Vagina (tissue), 2 donors: Measurements from ENCODE around the gene GLI1. TPM values are rescaled to one million over a fixed set of nuclear protein-coding genes. Genes with fewer than 3 reads are reported as not detected.

ENCODE experiments used
- DNase-seq, 2 donors: peaks; one replicate each; pipeline ENCODE4 v3.0.0-alpha.2; 2017; ENCODE audit errors: extremely low spot score in 2 of 2
- H3K27ac ChIP-seq: fragments of 200-600 bp; sonication (generic); one replicate; pipeline ENCODE4 v1.5.1; 2019
- H3K27me3 ChIP-seq: fragments of 200-600 bp; sonication (generic); one replicate; pipeline ENCODE4 v1.5.1; 2019
- H3K36me3 ChIP-seq, 2 donors: fragments of 200-600 bp; sonication (generic); one replicate each; pipeline ENCODE4 v1.5.1; 2017 to 2019
- H3K4me1 ChIP-seq: fragments of 200-600 bp; sonication (generic); one replicate; pipeline ENCODE4 v1.5.1; 2019
- H3K4me3 ChIP-seq, 2 donors: fragments of 200-600 bp; sonication (generic); 1 replicate in 1 of 2; 2 replicates in 1 of 2; pipeline ENCODE4 v1.5.1; 2016 to 2019
- H3K9me3 ChIP-seq: fragments of 200-600 bp; sonication (generic); one replicate; pipeline ENCODE4 v1.5.1; 2019
- POLR2A ChIP-seq, 2 donors: fragments of 450-650 bp; IDR thresholded peaks; one replicate each; pipeline ENCODE4 v1.6.1; 2017; ENCODE audit warnings: antibody characterized with exemption in 2 of 2, mild to moderate bottlenecking in 2 of 2, moderate library complexity in 2 of 2
- POLR2AphosphoS5 ChIP-seq, 2 donors: sonication (generic); formaldehyde crosslinking; IDR thresholded peaks; one replicate each; pipeline ENCODE4 v1.9.0; 2017; ENCODE audit warnings: antibody characterized with exemption in 2 of 2, mild to moderate bottlenecking in 2 of 2, low read depth in 1 of 2; ENCODE audit not compliant: insufficient read depth in 1 of 2
- intact Hi-C: fragments of 100-400 bp; cut with DNase I; formaldehyde crosslinking; loops from one replicate; pipeline ENCODE4 v1.15.1; 2023
- total RNA-seq: library from RNA; depleted of rRNA; stranded (reverse); fragments of >200 nt; gene quantifications from one replicate; pipeline ENCODE4 v1.2.3, GENCODE V29; 2016
- TF ChIP-seq, protein P1 (sequence below), 3 experiments: fragments of 450-650 bp in 2 of 3; fragments of 200-600 bp in 1 of 3; sonication (generic) in 1 of 3; IDR thresholded peaks; one replicate each; pipeline ENCODE4 v1.5.1; 2017 to 2019; ENCODE audit warnings: antibody characterized with exemption in 3 of 3, mild to moderate bottlenecking in 2 of 3, moderate library complexity in 2 of 3

Gene GLI1
- total RNA-seq, 1 donor from 2014 or later = 0.25 TPM

- no peaks in the 10 kb centered on the region for H3K4me1 ChIP-seq
- H3K4me3 ChIP-seq = no peak overlapping the region
- no peaks in the 10 kb centered on the region for H3K27me3 ChIP-seq
- no peaks in the 10 kb centered on the region for H3K36me3 ChIP-seq
- TF ChIP-seq, protein P1, sequence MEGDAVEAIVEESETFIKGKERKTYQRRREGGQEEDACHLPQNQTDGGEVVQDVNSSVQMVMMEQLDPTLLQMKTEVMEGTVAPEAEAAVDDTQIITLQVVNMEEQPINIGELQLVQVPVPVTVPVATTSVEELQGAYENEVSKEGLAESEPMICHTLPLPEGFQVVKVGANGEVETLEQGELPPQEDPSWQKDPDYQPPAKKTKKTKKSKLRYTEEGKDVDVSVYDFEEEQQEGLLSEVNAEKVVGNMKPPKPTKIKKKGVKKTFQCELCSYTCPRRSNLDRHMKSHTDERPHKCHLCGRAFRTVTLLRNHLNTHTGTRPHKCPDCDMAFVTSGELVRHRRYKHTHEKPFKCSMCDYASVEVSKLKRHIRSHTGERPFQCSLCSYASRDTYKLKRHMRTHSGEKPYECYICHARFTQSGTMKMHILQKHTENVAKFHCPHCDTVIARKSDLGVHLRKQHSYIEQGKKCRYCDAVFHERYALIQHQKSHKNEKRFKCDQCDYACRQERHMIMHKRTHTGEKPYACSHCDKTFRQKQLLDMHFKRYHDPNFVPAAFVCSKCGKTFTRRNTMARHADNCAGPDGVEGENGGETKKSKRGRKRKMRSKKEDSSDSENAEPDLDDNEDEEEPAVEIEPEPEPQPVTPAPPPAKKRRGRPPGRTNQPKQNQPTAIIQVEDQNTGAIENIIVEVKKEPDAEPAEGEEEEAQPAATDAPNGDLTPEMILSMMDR (IDR thresholded peaks at IDR 0.05) = peak; percentile 73 to 86 (median 81)
- TF ChIP-seq POLR2AphosphoS5 (IDR thresholded peaks at IDR 0.05; ENCODE audit: insufficient read depth in 1 of 2, low read depth in 1 of 2) (no peak), POLR2A (IDR thresholded peaks at IDR 0.05) (no peak)
- no peak overlapping the region for H3K27ac ChIP-seq
- DNase-seq = no peak
- H3K9me3 ChIP-seq = no peaks in the 10 kb centered on the region
- intact Hi-C loops = loop anchor here (5.0 to 10.0 kb wide), 2 partner anchors 148 to 191 kb away; no protein-coding TSS in a partner anchor
These were observed 6.6 kb upstream of the GLI1 start for GRCh38 chr12:57452937-57453509.

- intact Hi-C loops = loop anchor here (5.0 to 10.0 kb wide), 2 partner anchors 149 to 192 kb away; no protein-coding TSS in a partner anchor
- H3K9me3 ChIP-seq = no peaks in the 10 kb centered on the region
These were observed 5.4 kb upstream of the GLI1 start for GRCh38 chr12:57454213-57454565.

GRCh38 chr12:57454566-57455373 is 4.8 kb upstream of the GLI1 start, which contains the start of gene INHBE:
Gene INHBE (plus strand): TSS chr12:57455307. CDS start chr12:57455537, 230 bp downstream.
- peak in 1 of 2 donors; percentile 77 for DNase-seq
- H3K27ac ChIP-seq = no peak within 1 kb of the TSS
- H3K27me3 ChIP-seq = no peaks in the 10 kb centered on the region
- H3K36me3 ChIP-seq = no peaks in the 10 kb centered on the region
- TF ChIP-seq POLR2AphosphoS5 (IDR thresholded peaks at IDR 0.05; ENCODE audit: insufficient read depth in 1 of 2, low read depth in 1 of 2) (no peak), POLR2A (IDR thresholded peaks at IDR 0.05) (no peak)
- no peak within 1 kb of the TSS for H3K4me3 ChIP-seq
- H3K4me1 ChIP-seq = no peaks in the 10 kb centered on the region
- intact Hi-C loops = loop anchor here (5.0 to 10.0 kb wide), 2 partner anchors 150 to 192 kb away; no protein-coding TSS in a partner anchor
- no peaks in the 10 kb centered on the region for H3K9me3 ChIP-seq

More at GRCh38 chr12:57454213-57454565, 5.4 kb upstream of the GLI1 start:
- Histone ChIP-seq H3K4me3 (no peak overlapping the region), H3K36me3 (no peaks in the 10 kb centered on the region), H3K4me1 (no peaks in the 10 kb centered on the region), H3K27me3 (no peaks in the 10 kb centered on the region), H3K27ac (no peak overlapping the region)
- no peak for TF ChIP-seq POLR2A (IDR thresholded peaks at IDR 0.05)
- TF ChIP-seq POLR2AphosphoS5 (IDR thresholded peaks at IDR 0.05; ENCODE audit: insufficient read depth in 1 of 2, low read depth in 1 of 2) = no peak
- no peak for DNase-seq

DNA sequence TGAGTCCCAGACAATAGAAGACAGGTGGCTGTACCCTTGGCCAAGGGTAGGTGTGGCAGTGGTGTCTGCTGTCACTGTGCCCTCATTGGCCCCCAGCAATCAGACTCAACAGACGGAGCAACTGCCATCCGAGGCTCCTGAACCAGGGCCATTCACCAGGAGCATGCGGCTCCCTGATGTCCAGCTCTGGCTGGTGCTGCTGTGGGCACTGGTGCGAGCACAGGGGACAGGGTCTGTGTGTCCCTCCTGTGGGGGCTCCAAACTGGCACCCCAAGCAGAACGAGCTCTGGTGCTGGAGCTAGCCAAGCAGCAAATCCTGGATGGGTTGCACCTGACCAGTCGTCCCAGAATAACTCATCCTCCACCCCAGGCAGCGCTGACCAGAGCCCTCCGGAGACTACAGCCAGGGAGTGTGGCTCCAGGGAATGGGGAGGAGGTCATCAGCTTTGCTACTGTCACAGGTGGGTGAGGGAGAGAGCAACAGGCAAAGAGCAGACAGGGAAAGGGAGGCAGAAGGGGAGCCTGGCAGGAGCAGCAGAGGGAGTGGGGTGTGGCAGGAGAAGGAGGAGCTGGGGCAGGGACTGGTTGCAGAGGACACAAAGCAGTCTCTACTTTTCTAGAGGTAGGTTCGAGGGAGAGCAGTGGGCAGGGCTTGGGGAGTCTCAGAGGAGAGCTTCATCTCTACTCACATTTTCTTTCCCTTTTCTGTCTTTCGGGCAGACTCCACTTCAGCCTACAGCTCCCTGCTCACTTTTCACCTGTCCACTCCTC is 4.0 kb upstream of the GLI1 start:
- Histone ChIP-seq H3K27ac (no peak overlapping the region), H3K36me3 (no peaks in the 10 kb centered on the region), H3K9me3 (no peaks in the 10 kb centered on the region), H3K4me1 (peaks cover 7% of the 10 kb centered on the region), H3K4me3 (no peak overlapping the region), H3K27me3 (no peaks in the 10 kb centered on the region)
- DNase-seq = peak in 1 of 2 donors; percentile 74
- intact Hi-C loops = loop anchor here (10.0 kb wide), 1 partner anchor 151 kb away; no protein-coding TSS in a partner anchor
- TF ChIP-seq POLR2AphosphoS5 (IDR thresholded peaks at IDR 0.05; ENCODE audit: insufficient read depth in 1 of 2, low read depth in 1 of 2) (no peak), POLR2A (IDR thresholded peaks at IDR 0.05) (no peak)
- TF ChIP-seq, protein P1 (IDR thresholded peaks at IDR 0.05) = no peak

DNA sequence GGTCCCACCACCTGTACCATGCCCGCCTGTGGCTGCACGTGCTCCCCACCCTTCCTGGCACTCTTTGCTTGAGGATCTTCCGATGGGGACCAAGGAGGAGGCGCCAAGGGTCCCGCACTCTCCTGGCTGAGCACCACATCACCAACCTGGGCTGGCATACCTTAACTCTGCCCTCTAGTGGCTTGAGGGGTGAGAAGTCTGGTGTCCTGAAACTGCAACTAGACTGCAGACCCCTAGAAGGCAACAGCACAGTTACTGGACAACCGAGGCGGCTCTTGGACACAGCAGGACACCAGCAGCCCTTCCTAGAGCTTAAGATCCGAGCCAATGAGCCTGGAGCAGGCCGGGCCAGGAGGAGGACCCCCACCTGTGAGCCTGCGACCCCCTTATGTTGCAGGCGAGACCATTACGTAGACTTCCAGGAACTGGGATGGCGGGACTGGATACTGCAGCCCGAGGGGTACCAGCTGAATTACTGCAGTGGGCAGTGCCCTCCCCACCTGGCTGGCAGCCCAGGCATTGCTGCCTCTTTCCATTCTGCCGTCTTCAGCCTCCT is 3.4 kb upstream of the GLI1 start:
- no peak for DNase-seq
- Histone ChIP-seq H3K27ac (no peak overlapping the region), H3K9me3 (no peaks in the 10 kb centered on the region), H3K36me3 (no peaks in the 10 kb centered on the region), H3K4me1 (peaks cover 14% of the 10 kb centered on the region), H3K27me3 (no peaks in the 10 kb centered on the region), H3K4me3 (no peak overlapping the region)
- intact Hi-C loops = loop anchor here (10.0 kb wide), 1 partner anchor 151 kb away; no protein-coding TSS in a partner anchor
- TF ChIP-seq POLR2A (IDR thresholded peaks at IDR 0.05) (no peak), POLR2AphosphoS5 (IDR thresholded peaks at IDR 0.05; ENCODE audit: insufficient read depth in 1 of 2, low read depth in 1 of 2) (no peak)
- TF ChIP-seq, protein P1 (IDR thresholded peaks at IDR 0.05) = no peak
